Measurements from ENCODE around the gene HDAC8. TPM values are rescaled to one million over a fixed set of nuclear protein-coding genes. Genes with fewer than 3 reads are reported as not detected.
"Not testable (repeated sequence)": the region's sequence is repeated elsewhere in the genome, so short reads cannot be mapped to it uniquely, and the experiment has no call there.

Gene HDAC8
- total RNA-seq, 1 donor from 2014 or later = 15.8 TPM

- intact Hi-C loops (cut with DNase I) = loop anchor here (10.0 kb wide), 1 partner anchor 251 kb away; no protein-coding TSS in a partner anchor
- no peak for ATAC-seq (ENCODE audit: poor library complexity)
- DNase-seq = no peak
Measured at GRCh38 chrX:72545990-72546389, 26.7 kb downstream of the HDAC8 start.

GRCh38 chrX:72540318-72540717 is 32.3 kb downstream of the HDAC8 start:
- ATAC-seq (ENCODE audit: poor library complexity) (peak; percentile 68), DNase-seq (no peak)
- intact Hi-C loops (cut with DNase I) = loop anchor here (10.0 kb wide), 1 partner anchor 246 kb away; no protein-coding TSS in a partner anchor

GRCh38 chrX:72539822-72540221 is 32.8 kb downstream of the HDAC8 start:
- intact Hi-C loops (cut with DNase I) = loop anchor here (10.0 kb wide), 1 partner anchor 245 kb away; no protein-coding TSS in a partner anchor

GRCh38 chrX:72536542-72536941 is 36.1 kb downstream of the HDAC8 start:
- peak; percentile 93 for ATAC-seq (ENCODE audit: poor library complexity)
- intact Hi-C loops (cut with DNase I) = no loop called here

More at GRCh38 chrX:72539822-72540221, 32.8 kb downstream of the HDAC8 start:
- ATAC-seq (ENCODE audit: poor library complexity) (no peak), DNase-seq (no peak)

GRCh38 chrX:72532366-72532765 is 40.3 kb downstream of the HDAC8 start:
- intact Hi-C loops (cut with DNase I) = no loop called here
- ATAC-seq (ENCODE audit: poor library complexity) (no peak), DNase-seq (no peak)

More at GRCh38 chrX:72536542-72536941, 36.1 kb downstream of the HDAC8 start:
- DNase-seq = no peak

GRCh38 chrX:72526534-72527508 is 45.8 kb downstream of the HDAC8 start:
- ATAC-seq (ENCODE audit: poor library complexity) (no peak), DNase-seq (no peak)
- intact Hi-C loops (cut with DNase I) = no loop called here

GRCh38 chrX:72498782-72499181 is 73.9 kb downstream of the HDAC8 start:
- intact Hi-C loops (cut with DNase I) = no loop called here
- ATAC-seq (ENCODE audit: poor library complexity) = no peak

GRCh38 chrX:72495046-72495445 is 77.6 kb downstream of the HDAC8 start:
- DNase-seq = no peak
- peak; percentile 45 for ATAC-seq (ENCODE audit: poor library complexity)
- intact Hi-C loops (cut with DNase I) = no loop called here

More at GRCh38 chrX:72498782-72499181, 73.9 kb downstream of the HDAC8 start:
- DNase-seq = no peak

- ATAC-seq (ENCODE audit: poor library complexity) = no peak
- DNase-seq = no peak
- intact Hi-C loops (cut with DNase I) = no loop called here
Measured at GRCh38 chrX:72492499-72492898, 80.1 kb downstream of the HDAC8 start.

GRCh38 chrX:72490221-72490620 is 82.4 kb downstream of the HDAC8 start:
- DNase-seq; ATAC-seq (ENCODE audit: poor library complexity); intact Hi-C loops (cut with DNase I): not testable (repeated sequence)

GRCh38 chrX:72487661-72488060 is 85.0 kb downstream of the HDAC8 start:
- no peak for ATAC-seq (ENCODE audit: poor library complexity)
- intact Hi-C loops (cut with DNase I) = no loop called here

GRCh38 chrX:72479324-72480274 is 93.0 kb downstream of the HDAC8 start:
- intact Hi-C loops (cut with DNase I) = no loop called here
- DNase-seq = no peak
- no peak for ATAC-seq (ENCODE audit: poor library complexity)

More at GRCh38 chrX:72487661-72488060, 85.0 kb downstream of the HDAC8 start:
- no peak for DNase-seq

- intact Hi-C loops (cut with DNase I) = no loop called here
- ATAC-seq (ENCODE audit: poor library complexity) (no peak), DNase-seq (no peak)
Measured at GRCh38 chrX:72478853-72479252, 93.8 kb downstream of the HDAC8 start.

GRCh38 chrX:72478351-72478750 is 94.3 kb downstream of the HDAC8 start:
- intact Hi-C loops (cut with DNase I) = no loop called here
- DNase-seq (no peak), ATAC-seq (ENCODE audit: poor library complexity) (no peak)

GRCh38 chrX:72477781-72478181 is 94.9 kb downstream of the HDAC8 start:
- no peak for DNase-seq
- no peak for ATAC-seq (ENCODE audit: poor library complexity)
- intact Hi-C loops (cut with DNase I) = no loop called here

- DNase-seq (no peak), ATAC-seq (ENCODE audit: poor library complexity) (no peak)
- intact Hi-C loops (cut with DNase I) = no loop called here
Measured at GRCh38 chrX:72477376-72477775, 95.3 kb downstream of the HDAC8 start.

GRCh38 chrX:72475952-72476668 is 96.5 kb downstream of the HDAC8 start:
- ATAC-seq (ENCODE audit: poor library complexity) (no peak), DNase-seq (no peak)
- intact Hi-C loops (cut with DNase I) = no loop called here

GRCh38 chrX:72475338-72475737 is 97.3 kb downstream of the HDAC8 start:
- DNase-seq = no peak
- no peak for ATAC-seq (ENCODE audit: poor library complexity)
- intact Hi-C loops (cut with DNase I) = no loop called here

Data from Right ventricle myocardium superior (tissue), 1 donor.